Sigmoid colon (tissue), 7 donors: ENCODE measurements around the gene TPMT. TPM values are rescaled to one million over a fixed set of nuclear protein-coding genes. Genes with fewer than 3 reads are reported as not detected.

Source experiments
- DNase-seq: peaks from one replicate; pipeline ENCODE4 v3.0.0-alpha.2; 2019
- H3K27ac ChIP-seq, 4 donors: fragments of 200-600 bp; sonication (generic); one replicate each; pipeline ENCODE4 v1.5.1; 2016 to 2019; ENCODE audit warnings: mild to moderate bottlenecking in 1 of 4
- H3K27me3 ChIP-seq, 3 donors: fragments of 200-600 bp; sonication (generic); one replicate each; pipeline ENCODE4 v1.5.1; 2019; ENCODE audit warnings: mild to moderate bottlenecking in 1 of 3
- H3K36me3 ChIP-seq, 4 donors: fragments of 200-600 bp; sonication (generic); one replicate each; pipeline ENCODE4 v1.5.1; 2016 to 2019
- H3K4me1 ChIP-seq, 4 donors: fragments of 200-600 bp; sonication (generic); one replicate each; pipeline ENCODE4 v1.5.1; 2017 to 2019
- H3K4me3 ChIP-seq, 4 donors: fragments of 200-600 bp; sonication (generic); one replicate each; pipeline ENCODE4 v1.5.1; 2017 to 2019; ENCODE audit warnings: mild to moderate bottlenecking in 2 of 4, moderate library complexity in 1 of 4
- H3K9me3 ChIP-seq, 4 donors: fragments of 200-600 bp in 3 of 4; sonication (generic) in 3 of 4; one replicate each; pipeline versions ENCODE4 v1.5.1 to v1.6.1; 2013 to 2019
- CTCF ChIP-seq, 4 experiments: fragments of 450-650 bp in 3 of 4; fragments of 200-600 bp in 1 of 4; IDR thresholded peaks; one replicate each; pipeline ENCODE4 v1.5.1; 2016 to 2019; ENCODE audit warnings: antibody characterized with exemption in 4 of 4, mild to moderate bottlenecking in 3 of 4, moderate library complexity in 2 of 4
- EP300 ChIP-seq, 4 donors: sonication (generic); formaldehyde crosslinking; IDR thresholded peaks; one replicate each; pipeline ENCODE4 v1.6.1; 2017; ENCODE audit warnings: antibody characterized with exemption in 4 of 4
- POLR2A ChIP-seq, 2 donors: fragments of 450-650 bp; IDR thresholded peaks; one replicate each; pipeline ENCODE4 v1.6.1; 2016; ENCODE audit warnings: antibody characterized with exemption in 2 of 2, mild to moderate bottlenecking in 2 of 2, moderate library complexity in 2 of 2
- POLR2AphosphoS5 ChIP-seq, 4 donors: sonication (generic); formaldehyde crosslinking; IDR thresholded peaks; one replicate each; pipeline ENCODE4 v1.6.1; 2017; ENCODE audit warnings: antibody characterized with exemption in 4 of 4
- WGBS, 2 donors: extraction: QIAGEN DNeasy Blood & Tissue Kit; methylation state at CpG; one replicate each; pipeline ENCODE4 v1.1.7; 2013; 5-methylcytosine and 5-hydroxymethylcytosine counted together
- intact Hi-C: fragments of 100-400 bp; cut with DNase I; formaldehyde crosslinking; loops from one replicate; pipeline ENCODE4 v1.15.1; 2023
- polyA plus RNA-seq, 3 donors: library from polyadenylated mRNA; stranded (reverse); fragments of 200-250 nt; gene quantifications; one replicate each; pipeline ENCODE4 v1.2.3, GENCODE V29; 2013
- total RNA-seq, 4 donors: library from RNA; depleted of rRNA; stranded (reverse); fragments of >200 nt; gene quantifications; one replicate each; pipeline ENCODE4 v1.1.0, GENCODE V29; 2016
- donor health status: healthy with polysubstance abuse.
- donor health status: Bipolar disorder and iron deficiency.
- donor health status: healthy.

The TPMT gene
- total and polyA plus RNA-seq, 7 donors, result 6.6 to 131 (median 11.1) TPM

- no peak for DNase-seq
- 95 to 96% methylated on average over 2 of the region's 2 CpGs for WGBS, 2 donors
- Histone ChIP-seq H3K4me3 (no peak overlapping the region), H3K27me3 (no peaks in the 10 kb centered on the region), H3K9me3 (no peaks in the 10 kb centered on the region), H3K36me3 (peaks cover 0 to 65% (median 17%) of the 10 kb centered on the region in 4 donors), H3K4me1 (no peaks in the 10 kb centered on the region), H3K27ac (no peak overlapping the region)
- TF ChIP-seq EP300 (IDR thresholded peaks at IDR 0.05), result no peak
- TF ChIP-seq CTCF (IDR thresholded peaks at IDR 0.05), result no peak
- no peak for TF ChIP-seq POLR2AphosphoS5 (IDR thresholded peaks at IDR 0.05)
- TF ChIP-seq POLR2A (IDR thresholded peaks at IDR 0.05), result no peak
- intact Hi-C loops, result no loop called here
These were observed 7.5 kb upstream of the TPMT start for GRCh38 chr6:18162401-18162800.

- DNase-seq, result no peak
- Histone ChIP-seq H3K4me1 (peaks cover 0 to 3% (median under 1%) of the 10 kb centered on the region in 4 donors), H3K36me3 (peaks cover 0 to 58% (median 15%) of the 10 kb centered on the region in 4 donors), H3K27me3 (no peaks in the 10 kb centered on the region), H3K4me3 (no peak overlapping the region), H3K9me3 (no peaks in the 10 kb centered on the region), H3K27ac (no peak overlapping the region)
- intact Hi-C loops, result no loop called here
- 87% methylated on average over 2 of the region's 2 CpGs for WGBS, 2 donors
- no peak for TF ChIP-seq EP300 (IDR thresholded peaks at IDR 0.05)
- no peak for TF ChIP-seq POLR2AphosphoS5 (IDR thresholded peaks at IDR 0.05)
- no peak for TF ChIP-seq CTCF (IDR thresholded peaks at IDR 0.05)
- no peak for TF ChIP-seq POLR2A (IDR thresholded peaks at IDR 0.05)
These were observed 6.6 kb upstream of the TPMT start for GRCh38 chr6:18161431-18161830.

- no peaks in the 10 kb centered on the region for H3K27me3 ChIP-seq
- H3K4me3 ChIP-seq, result no peak overlapping the region
- no peak overlapping the region for H3K27ac ChIP-seq
- 88 to 89% methylated on average over 1 of the region's 1 CpG for WGBS, 2 donors
- intact Hi-C loops, result no loop called here
- no peak for DNase-seq
- TF ChIP-seq POLR2AphosphoS5 (IDR thresholded peaks at IDR 0.05), result no peak
- no peak for TF ChIP-seq CTCF (IDR thresholded peaks at IDR 0.05)
- no peak for TF ChIP-seq EP300 (IDR thresholded peaks at IDR 0.05)
- TF ChIP-seq POLR2A (IDR thresholded peaks at IDR 0.05), result no peak
- peaks cover 0 to 52% (median 15%) of the 10 kb centered on the region in 4 donors for H3K36me3 ChIP-seq
- H3K9me3 ChIP-seq, result no peaks in the 10 kb centered on the region
- peaks cover 0 to 8% (median 5%) of the 10 kb centered on the region in 4 donors for H3K4me1 ChIP-seq
These were observed 6.0 kb upstream of the TPMT start for GRCh38 chr6:18160911-18161310.

- Histone ChIP-seq H3K4me3 (peak overlapping the region; percentile 70 to 98 (median 94)), H3K27ac (peak overlapping the region; percentile 79 to 90 (median 88)), H3K27me3 (no peaks in the 10 kb centered on the region), H3K9me3 (no peaks in the 10 kb centered on the region), H3K36me3 (peaks cover 0 to 12% (median 6%) of the 10 kb centered on the region in 4 donors), H3K4me1 (peaks cover 0 to 21% (median 15%) of the 10 kb centered on the region in 4 donors)
- intact Hi-C loops, result loop anchor here (1.0 to 10.0 kb wide), 4 partner anchors 51 to 451 kb away; partner anchors contain the start of genes DEK, KIF13A and NUP153
- TF ChIP-seq CTCF (IDR thresholded peaks at IDR 0.05) (peak in 3 of 4 experiments; percentile 7 to 27 (median 14)), POLR2A (IDR thresholded peaks at IDR 0.05) (no peak), POLR2AphosphoS5 (IDR thresholded peaks at IDR 0.05) (no peak), EP300 (IDR thresholded peaks at IDR 0.05) (no peak)
- 1% methylated on average over 26 of the region's 26 CpGs for WGBS, 2 donors
- DNase-seq, result peak; percentile 78
These were observed 1.1 kb upstream of the TPMT start for GRCh38 chr6:18155864-18156421.
